Endothelial cell of umbilical vein (primary cell): Measurements from ENCODE around the gene PRSS33.

Source experiments
- CTCF ChIP-seq, 2 donors: IDR thresholded peaks; 1 replicate in 1 of 2; 2 replicates in 1 of 2; pipeline ENCODE4 v1.5.1; 2011; ENCODE audit warnings: low read length in 2 of 2, mild to moderate bottlenecking in 2 of 2, moderate library complexity in 2 of 2, control low read depth in 1 of 2, inconsistent platforms in 1 of 2, low read depth in 1 of 2; ENCODE audit not compliant: insufficient read depth in 1 of 2; ENCODE audit errors: extremely low read depth in 1 of 2
- EZH2 ChIP-seq: IDR thresholded peaks from 2 replicates; pipeline ENCODE4 v1.6.1; 2012; ENCODE audit warnings: borderline replicate concordance, low read depth, mild to moderate bottlenecking, moderate library complexity, low read length, inconsistent platforms; ENCODE audit not compliant: severe bottlenecking

- TF ChIP-seq EZH2 (no peak), CTCF (IDR thresholded peaks at IDR 0.05; ENCODE audit: extremely low read depth in 1 of 2, insufficient read depth in 1 of 2, low read depth in 1 of 2, low read length in 2 of 2) (no peak)
Measured at GRCh38 chr16:2782583-2783351, 4.6 kb downstream of the PRSS33 start.
